Neural cell (in vitro differentiated cells): ENCODE measurements around the gene DHX8.

Experiments
- CTCF ChIP-seq: fragments of 450-650 bp; IDR thresholded peaks from 2 replicates; pipeline ENCODE4 v1.5.1; 2014; ENCODE audit warnings: antibody characterized with exemption, mild to moderate bottlenecking, moderate library complexity; ENCODE audit not compliant: poor library complexity, severe bottlenecking
- EP300 ChIP-seq: fragments of 450-650 bp; conservative IDR thresholded peaks from 2 replicates; pipeline ENCODE4 v1.6.1; 2014; ENCODE audit warnings: antibody characterized with exemption, mild to moderate bottlenecking, moderate library complexity; ENCODE audit not compliant: poor library complexity, severe bottlenecking
- EZH2 ChIP-seq: fragments of 200-600, 300-800 bp; shearing (Covaris generic), sonication (generic); IDR thresholded peaks from 2 replicates; pipeline ENCODE4 v1.6.1; 2014; ENCODE audit warnings: antibody characterized with exemption, low read length, borderline replicate concordance, mild to moderate bottlenecking; ENCODE audit not compliant: insufficient read depth, poor library complexity, severe bottlenecking
- MXI1 ChIP-seq: fragments of 450-650 bp; conservative IDR thresholded peaks from 2 replicates; pipeline ENCODE4 v1.6.1; 2014; ENCODE audit warnings: antibody characterized with exemption, mild to moderate bottlenecking; ENCODE audit not compliant: poor library complexity, severe bottlenecking
- TAF1 ChIP-seq: IDR thresholded peaks from 2 replicates; pipeline ENCODE4 v1.6.1; 2012; ENCODE audit warnings: low read depth

- no peak for TF ChIP-seq CTCF
- TF ChIP-seq EZH2 = no peak
- TF ChIP-seq EP300 = no peak
- TF ChIP-seq MXI1 = no peak
- no peak for TF ChIP-seq TAF1
Measured at GRCh38 chr17:43438626-43439025, 45.1 kb upstream of the DHX8 start.
